Skeletal muscle satellite cell (primary cell): ENCODE data around the gene LRRC46.

Source experiments
- H3K27me3 ChIP-seq: 2 replicates; pipeline ENCODE4 v1.7.0; 2013; ENCODE audit warnings: low read length; ENCODE audit not compliant: control insufficient read depth, insufficient read depth
- H3K36me3 ChIP-seq: 2 replicates; pipeline ENCODE4 v1.7.0; 2013; ENCODE audit warnings: mild to moderate bottlenecking, control low read depth, low read length; ENCODE audit not compliant: insufficient read depth
- H3K4me1 ChIP-seq: 2 replicates; pipeline ENCODE4 v1.7.0; 2013; ENCODE audit warnings: low read length; ENCODE audit not compliant: control insufficient read depth, insufficient read depth
- H3K4me2 ChIP-seq: 2 replicates; pipeline ENCODE4 v1.7.0; 2013; ENCODE audit warnings: mild to moderate bottlenecking, low read length
- H3K4me3 ChIP-seq: 2 replicates; pipeline ENCODE4 v1.7.0; 2013; ENCODE audit warnings: low read length
- H3K9ac ChIP-seq: 2 replicates; pipeline ENCODE4 v1.7.0; 2013; ENCODE audit warnings: mild to moderate bottlenecking, low read depth, low read length, moderate library complexity
- H3K9me3 ChIP-seq: replicated peaks from 2 replicates; pipeline ENCODE4 v1.7.0; 2013; ENCODE audit warnings: mild to moderate bottlenecking, control low read depth, low read length

Gene LRRC46

GRCh38 chr17:47838636-47839035, 7.2 kb downstream of the LRRC46 start:
- Histone ChIP-seq H3K9ac (no peak overlapping the region), H3K4me2 (no peak overlapping the region), H3K27me3 (no peaks in the 10 kb centered on the region), H3K4me1 (peaks cover 27% of the 10 kb centered on the region), H3K4me3 (no peak overlapping the region), H3K9me3 (no peaks in the 10 kb centered on the region), H3K36me3 (peaks cover 6% of the 10 kb centered on the region)

- H3K4me3 ChIP-seq = no peak overlapping the region
- H3K9me3 ChIP-seq = no peaks in the 10 kb centered on the region
- no peak overlapping the region for H3K9ac ChIP-seq
- no peak overlapping the region for H3K4me2 ChIP-seq
- H3K4me1 ChIP-seq = peaks cover 27% of the 10 kb centered on the region
- peaks cover 6% of the 10 kb centered on the region for H3K36me3 ChIP-seq
- H3K27me3 ChIP-seq = no peaks in the 10 kb centered on the region
These were observed 7.6 kb downstream of the LRRC46 start for GRCh38 chr17:47839071-47839470.

DNA sequence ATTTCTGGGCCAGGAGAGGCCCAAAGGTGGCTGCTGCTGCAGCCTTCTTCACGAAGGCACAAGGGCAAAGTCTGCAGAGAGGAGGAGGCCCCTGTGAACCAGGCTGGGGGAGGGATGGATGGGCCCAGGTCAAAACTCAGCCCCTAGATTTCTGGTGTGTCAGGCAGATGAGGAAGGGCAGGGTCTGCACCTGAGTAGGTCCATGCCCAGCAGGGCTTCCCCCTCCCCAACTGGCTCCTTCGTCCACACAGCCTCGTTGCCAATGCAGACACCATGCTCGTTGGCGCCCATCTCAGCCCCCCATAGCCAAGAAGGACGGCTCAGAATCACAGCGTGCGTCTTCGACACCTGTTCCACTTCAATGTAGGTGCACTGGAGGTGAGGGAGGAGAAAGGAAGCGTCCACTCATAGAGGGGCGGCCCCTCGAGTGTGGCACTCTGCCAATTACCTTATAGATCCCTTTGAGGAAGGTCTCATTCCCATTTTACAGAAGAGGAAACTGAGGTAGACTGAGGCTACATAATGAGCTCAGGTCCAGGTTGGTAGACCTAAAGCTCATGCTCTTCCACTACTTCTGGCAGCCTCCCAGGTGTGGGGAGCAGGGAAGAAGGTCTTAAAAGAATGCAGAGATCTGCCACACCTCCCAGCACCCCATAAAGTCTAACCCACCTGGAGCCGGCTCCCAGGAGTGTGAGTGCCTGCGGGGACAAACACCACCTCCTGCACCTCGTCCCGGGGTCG, 8.7 kb downstream of the LRRC46 start:
- no peaks in the 10 kb centered on the region for H3K27me3 ChIP-seq
- no peaks in the 10 kb centered on the region for H3K9me3 ChIP-seq
- peak overlapping the region; percentile 84 for H3K9ac ChIP-seq
- H3K36me3 ChIP-seq = peaks cover 6% of the 10 kb centered on the region
- peak overlapping the region; percentile 93 for H3K4me2 ChIP-seq
- peak overlapping the region; percentile 84 for H3K4me3 ChIP-seq
- H3K4me1 ChIP-seq = peaks cover 27% of the 10 kb centered on the region

- H3K9ac ChIP-seq = peak within 1 kb of the TSS; percentile 84
- peaks cover 27% of the 10 kb centered on the region for H3K4me1 ChIP-seq
- H3K27me3 ChIP-seq = peaks cover 3% of the 10 kb centered on the region
- peak within 1 kb of the TSS; percentile 84 for H3K4me3 ChIP-seq
- H3K4me2 ChIP-seq = peak within 1 kb of the TSS; percentile 93
- H3K36me3 ChIP-seq = peaks cover 4% of the 10 kb centered on the region
- H3K9me3 ChIP-seq = no peaks in the 10 kb centered on the region
These were observed 9.4 kb downstream of the LRRC46 start, which contains the start of gene SCRN2 for GRCh38 chr17:47840742-47841487. Gene SCRN2, minus strand, starts transcription at chr17:47841273. Its CDS starts 430 bp downstream, at chr17:47840843.

DNA sequence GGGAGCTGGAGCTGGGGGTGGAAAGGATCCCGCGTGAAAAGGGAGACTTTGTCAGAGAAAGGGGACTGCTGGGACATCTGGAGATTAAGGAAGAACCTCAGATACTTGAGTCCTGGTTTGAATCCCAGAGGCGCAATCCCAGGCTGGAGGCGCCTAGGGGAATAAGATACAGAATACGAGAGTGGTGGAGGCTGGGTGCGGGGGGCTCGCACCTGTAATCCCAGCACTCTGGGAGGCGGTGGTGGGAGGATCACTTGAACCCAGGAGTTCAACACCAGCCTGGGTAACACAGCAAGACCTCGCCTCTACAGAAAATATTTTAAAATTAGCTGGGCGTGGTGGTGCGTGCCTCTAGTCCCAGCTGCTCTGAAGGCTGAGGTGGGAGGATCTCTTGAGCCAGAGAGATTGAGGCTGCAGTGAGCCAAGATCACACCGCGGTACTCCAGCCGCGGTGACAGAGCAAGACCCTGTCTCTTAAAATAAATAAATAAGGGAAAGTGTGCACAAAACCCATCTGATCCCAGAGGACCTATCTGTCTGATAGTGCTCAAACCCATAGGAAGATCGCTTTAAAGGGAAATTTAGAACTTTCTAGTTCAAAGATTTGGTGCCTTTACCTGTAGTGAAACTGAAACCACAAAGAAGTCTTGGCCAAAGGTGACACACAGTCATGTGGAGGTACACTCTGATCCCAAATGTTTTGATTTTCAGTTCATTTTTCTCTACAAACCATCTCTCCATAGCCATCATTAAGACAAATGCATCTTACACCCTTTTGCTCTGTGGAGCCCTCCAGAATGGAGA, 10.2 kb downstream of the LRRC46 start:
- Histone ChIP-seq H3K9ac (peak overlapping the region; percentile 84), H3K36me3 (no peaks in the 10 kb centered on the region), H3K27me3 (peaks cover 11% of the 10 kb centered on the region), H3K4me1 (peaks cover 27% of the 10 kb centered on the region), H3K4me2 (peak overlapping the region; percentile 93), H3K9me3 (no peaks in the 10 kb centered on the region), H3K4me3 (peak overlapping the region; percentile 84)

GRCh38 chr17:47843391-47843730, 11.9 kb downstream of the LRRC46 start:
- no peaks in the 10 kb centered on the region for H3K9me3 ChIP-seq
- no peaks in the 10 kb centered on the region for H3K36me3 ChIP-seq
- no peak overlapping the region for H3K9ac ChIP-seq
- H3K4me3 ChIP-seq = no peak overlapping the region
- no peak overlapping the region for H3K4me2 ChIP-seq
- peaks cover 16% of the 10 kb centered on the region for H3K4me1 ChIP-seq
- peaks cover 28% of the 10 kb centered on the region for H3K27me3 ChIP-seq

- H3K36me3 ChIP-seq = no peaks in the 10 kb centered on the region
- peaks cover 35% of the 10 kb centered on the region for H3K27me3 ChIP-seq
- H3K9me3 ChIP-seq = no peaks in the 10 kb centered on the region
- no peak overlapping the region for H3K9ac ChIP-seq
- H3K4me1 ChIP-seq = peaks cover 16% of the 10 kb centered on the region
- no peak overlapping the region for H3K4me3 ChIP-seq
- no peak overlapping the region for H3K4me2 ChIP-seq
These were observed 12.8 kb downstream of the LRRC46 start for GRCh38 chr17:47844227-47844626.

DNA sequence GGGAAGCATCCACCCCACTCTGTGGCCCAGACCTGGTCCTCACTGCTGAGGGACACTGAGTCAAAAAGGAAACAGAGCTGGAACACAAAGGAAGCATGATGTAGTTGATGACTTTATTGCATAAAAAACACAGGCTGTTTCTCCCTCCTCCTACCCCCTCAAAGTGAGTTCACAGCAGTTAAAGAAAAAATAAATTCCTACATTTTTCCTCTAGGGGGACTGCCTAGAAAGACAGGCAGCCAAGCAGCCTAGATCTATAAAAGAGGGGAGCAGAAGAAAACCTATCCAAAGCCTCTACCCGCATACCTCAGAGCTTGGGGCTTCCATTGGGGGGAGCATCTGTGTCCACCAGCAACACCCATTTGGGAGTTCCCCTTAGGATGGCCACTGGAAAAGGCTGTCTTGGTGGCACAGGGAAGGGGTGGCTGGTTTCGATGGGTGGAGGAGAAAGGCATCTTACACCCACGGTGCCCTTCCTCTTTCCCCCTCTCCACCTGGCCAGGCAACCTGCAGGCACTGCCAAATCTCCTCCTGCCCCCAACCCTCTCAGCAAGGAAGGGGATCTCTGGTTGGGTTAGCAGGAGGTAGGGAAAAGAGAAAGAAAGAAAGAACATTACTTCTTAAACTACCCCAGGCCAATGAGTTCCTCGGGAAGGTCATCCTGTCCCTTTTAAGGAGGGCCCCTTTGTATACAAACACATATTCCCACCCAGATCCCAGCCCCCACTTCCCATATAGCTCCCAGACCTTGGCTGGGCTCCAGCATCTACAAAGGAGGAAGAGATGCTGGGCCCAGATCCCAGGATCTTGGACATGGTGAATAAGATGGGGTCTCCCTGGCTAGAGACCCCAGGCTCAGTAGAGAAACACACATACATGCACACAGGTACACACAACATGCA, 13.6 kb downstream of the LRRC46 start:
- Histone ChIP-seq H3K27me3 (peaks cover 41% of the 10 kb centered on the region), H3K36me3 (no peaks in the 10 kb centered on the region), H3K4me2 (no peak overlapping the region), H3K9me3 (no peaks in the 10 kb centered on the region), H3K4me3 (no peak overlapping the region), H3K4me1 (peaks cover 14% of the 10 kb centered on the region), H3K9ac (no peak overlapping the region)

GRCh38 chr17:47845716-47846075, 14.2 kb downstream of the LRRC46 start:
- no peaks in the 10 kb centered on the region for H3K36me3 ChIP-seq
- no peak overlapping the region for H3K4me2 ChIP-seq
- peaks cover 12% of the 10 kb centered on the region for H3K4me1 ChIP-seq
- H3K27me3 ChIP-seq = peaks cover 46% of the 10 kb centered on the region
- no peak overlapping the region for H3K4me3 ChIP-seq
- H3K9ac ChIP-seq = no peak overlapping the region
- no peaks in the 10 kb centered on the region for H3K9me3 ChIP-seq

GRCh38 chr17:47846716-47847340, 15.4 kb downstream of the LRRC46 start:
- Histone ChIP-seq H3K36me3 (no peaks in the 10 kb centered on the region), H3K9ac (no peak overlapping the region), H3K9me3 (no peaks in the 10 kb centered on the region), H3K4me3 (no peak overlapping the region), H3K4me1 (peaks cover 14% of the 10 kb centered on the region), H3K4me2 (no peak overlapping the region), H3K27me3 (peaks cover 52% of the 10 kb centered on the region)
